ENCODE data around the gene GFI1B. TPM values are rescaled to one million over a fixed set of nuclear protein-coding genes. Genes with fewer than 3 reads are reported as not detected.

GFI1B gene
- polyA plus RNA-seq, 1 experiment: not detected

DNA sequence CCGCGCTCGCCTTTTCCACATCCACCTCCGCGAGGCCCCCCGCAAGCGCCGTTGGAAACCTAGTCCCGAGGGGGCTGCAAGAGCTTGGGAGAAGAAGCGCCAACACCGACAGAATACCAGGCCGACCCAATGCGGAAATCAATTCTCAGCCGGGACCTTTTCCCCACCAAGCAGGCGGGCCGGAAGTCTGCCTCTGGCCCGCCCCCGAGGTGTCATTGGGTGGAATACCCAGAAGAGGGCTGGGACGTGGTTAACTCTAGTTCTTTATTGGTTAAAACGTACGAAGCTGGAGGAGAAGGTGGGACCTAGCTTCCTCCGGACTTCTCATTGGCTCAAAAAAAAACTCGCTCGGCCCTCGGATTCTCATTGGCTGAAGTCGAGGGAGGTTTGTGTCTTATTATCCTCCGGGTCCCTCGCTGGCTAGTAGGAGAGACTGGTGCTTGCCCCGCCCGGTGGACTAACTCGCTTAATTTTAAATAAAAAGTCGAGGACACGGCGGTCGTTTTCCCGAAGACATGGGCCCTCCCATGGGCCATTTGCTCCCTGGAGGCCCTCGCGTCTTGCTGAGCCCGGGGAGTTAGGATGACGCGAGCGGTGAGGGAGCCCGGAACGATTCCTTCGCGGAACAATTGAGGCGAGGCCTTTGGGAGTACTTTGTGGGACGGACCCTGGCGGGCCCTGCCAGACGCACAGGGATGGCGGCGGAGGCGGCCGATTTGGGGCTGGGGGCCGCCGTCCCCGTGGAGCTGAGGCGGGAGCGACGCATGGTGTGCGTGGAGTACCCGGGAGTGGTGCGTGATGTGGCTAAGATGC, 52.0 kb downstream of the GFI1B start, which contains the start of gene GTF3C5:
Gene GTF3C5 (plus strand): TSS at position 681 of the 813 bp plus-strand sequence. CDS start 15 bp downstream, at position 696.
- POLR2A ChIA-PET: interaction anchor here (0.5 to 1.1 kb wide), 9 partner anchors 8 to 1770 kb away, joined by 3 to 7 read pairs (median 4); partner anchors contain the start of genes MED22 and RPL7A
- peak within 1 kb of the TSS; percentile 88 for H3K4me3 ChIP-seq (ENCODE audit: low read depth, low read length)
- no peak for TF ChIP-seq CTCF (IDR thresholded peaks at IDR 0.05; ENCODE audit: insufficient read depth, low read depth, low read length)

GRCh38 chr9:133031130-133031422, 52.6 kb downstream of the GFI1B start:
- CTCF ChIA-PET: interaction anchor here (1.6 to 7.4 kb wide), 6 partner anchors 9 to 116 kb away, joined by 6 to 46 read pairs (median 10); no protein-coding TSS in a partner anchor
- POLR2A ChIA-PET: interaction anchor here (1.1 kb wide), 1 partner anchor 113 kb away, joined by 7 read pairs; no protein-coding TSS in a partner anchor
- peak overlapping the region; percentile 88 for H3K4me3 ChIP-seq (ENCODE audit: low read depth, low read length)
- H3K27me3 ChIP-seq (ENCODE audit: control insufficient read depth, insufficient read depth, low read length): no peaks in the 10 kb centered on the region
- DNase-seq (ENCODE audit: low read depth): no peak
- no peak for TF ChIP-seq CTCF (IDR thresholded peaks at IDR 0.05; ENCODE audit: insufficient read depth, low read depth, low read length)
- H3K36me3 ChIP-seq (ENCODE audit: control insufficient read depth, insufficient read depth, low read length): no peaks in the 10 kb centered on the region

More for the DNA sequence above, 52.0 kb downstream of the GFI1B start, which contains the start of gene GTF3C5:
- Histone ChIP-seq H3K36me3 (ENCODE audit: control insufficient read depth, insufficient read depth, low read length) (no peaks in the 10 kb centered on the region), H3K27me3 (ENCODE audit: control insufficient read depth, insufficient read depth, low read length) (no peaks in the 10 kb centered on the region)
- CTCF ChIA-PET: interaction anchor here (0.7 to 7.4 kb wide), 7 partner anchors 8 to 117 kb away, joined by 3 to 46 read pairs (median 10); no protein-coding TSS in a partner anchor
- peak; percentile 98 for DNase-seq (ENCODE audit: low read depth)

- ChIA-PET CTCF (interaction anchor here (1.6 to 7.4 kb wide), 6 partner anchors 9 to 116 kb away, joined by 6 to 46 read pairs (median 10); no protein-coding TSS in a partner anchor), POLR2A (interaction anchor here (1.1 kb wide), 1 partner anchor 113 kb away, joined by 7 read pairs; no protein-coding TSS in a partner anchor)
- Histone ChIP-seq H3K27me3 (ENCODE audit: control insufficient read depth, insufficient read depth, low read length) (no peaks in the 10 kb centered on the region), H3K4me3 (ENCODE audit: low read depth, low read length) (peak overlapping the region; percentile 88), H3K36me3 (ENCODE audit: control insufficient read depth, insufficient read depth, low read length) (no peaks in the 10 kb centered on the region)
- DNase-seq (ENCODE audit: low read depth): no peak
- TF ChIP-seq CTCF (IDR thresholded peaks at IDR 0.05; ENCODE audit: insufficient read depth, low read depth, low read length): no peak
Observed at GRCh38 chr9:133031496-133031911, 53.0 kb downstream of the GFI1B start.

- Histone ChIP-seq H3K36me3 (ENCODE audit: control insufficient read depth, insufficient read depth, low read length) (no peaks in the 10 kb centered on the region), H3K27me3 (ENCODE audit: control insufficient read depth, insufficient read depth, low read length) (no peaks in the 10 kb centered on the region), H3K4me3 (ENCODE audit: low read depth, low read length) (no peak overlapping the region)
- no peak for DNase-seq (ENCODE audit: low read depth)
- CTCF ChIA-PET: interaction anchor here (0.5 to 7.4 kb wide), 9 partner anchors 7 to 130 kb away, joined by 3 to 46 read pairs (median 7); no protein-coding TSS in a partner anchor
- POLR2A ChIA-PET: no interaction called here
- no peak for TF ChIP-seq CTCF (IDR thresholded peaks at IDR 0.05; ENCODE audit: insufficient read depth, low read depth, low read length)
Observed at GRCh38 chr9:133032171-133032570, 53.7 kb downstream of the GFI1B start.

DNA sequence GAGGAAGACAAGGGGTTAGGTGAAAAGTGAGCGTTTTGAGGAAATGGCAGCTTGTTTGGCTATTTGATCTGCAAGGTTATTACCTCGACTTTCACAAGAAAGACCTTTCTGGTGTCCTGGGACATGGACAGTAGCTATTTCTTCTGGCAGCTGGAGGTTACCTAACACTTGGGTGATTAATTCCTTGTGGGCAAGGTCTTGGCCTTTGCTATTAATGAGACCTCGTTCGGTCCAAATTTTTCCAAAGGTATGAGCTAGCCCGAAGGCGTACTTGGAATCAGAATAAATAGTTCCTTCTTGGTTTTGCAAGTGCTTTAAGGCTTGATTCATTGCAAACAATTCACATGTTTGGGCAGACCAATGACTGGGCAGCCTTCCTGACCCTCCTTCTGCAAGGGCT, 57.2 kb downstream of the GFI1B start:
- ChIA-PET CTCF (interaction anchor here (0.6 to 7.4 kb wide), 4 partner anchors 9 to 448 kb away, joined by 3 to 46 read pairs (median 4); no protein-coding TSS in a partner anchor), POLR2A (no interaction called here)

More for the DNA sequence above, 57.2 kb downstream of the GFI1B start:
- no peak for TF ChIP-seq CTCF (IDR thresholded peaks at IDR 0.05; ENCODE audit: insufficient read depth, low read depth, low read length)
- H3K36me3 ChIP-seq (ENCODE audit: control insufficient read depth, insufficient read depth, low read length): no peaks in the 10 kb centered on the region
- H3K27me3 ChIP-seq (ENCODE audit: control insufficient read depth, insufficient read depth, low read length): no peaks in the 10 kb centered on the region
- H3K4me3 ChIP-seq (ENCODE audit: low read depth, low read length): no peak overlapping the region
- DNase-seq (ENCODE audit: low read depth): no peak
